Measurements from ENCODE around the gene PIGR. TPM values are rescaled to one million over a fixed set of nuclear protein-coding genes. Genes with fewer than 3 reads are reported as not detected.
A peak's percentile ranks its signal among the peaks of the same experiment; 100 is the strongest.

The PIGR gene
- total and polyA plus RNA-seq, 5 donors from 2014 or later: not detected

DNA sequence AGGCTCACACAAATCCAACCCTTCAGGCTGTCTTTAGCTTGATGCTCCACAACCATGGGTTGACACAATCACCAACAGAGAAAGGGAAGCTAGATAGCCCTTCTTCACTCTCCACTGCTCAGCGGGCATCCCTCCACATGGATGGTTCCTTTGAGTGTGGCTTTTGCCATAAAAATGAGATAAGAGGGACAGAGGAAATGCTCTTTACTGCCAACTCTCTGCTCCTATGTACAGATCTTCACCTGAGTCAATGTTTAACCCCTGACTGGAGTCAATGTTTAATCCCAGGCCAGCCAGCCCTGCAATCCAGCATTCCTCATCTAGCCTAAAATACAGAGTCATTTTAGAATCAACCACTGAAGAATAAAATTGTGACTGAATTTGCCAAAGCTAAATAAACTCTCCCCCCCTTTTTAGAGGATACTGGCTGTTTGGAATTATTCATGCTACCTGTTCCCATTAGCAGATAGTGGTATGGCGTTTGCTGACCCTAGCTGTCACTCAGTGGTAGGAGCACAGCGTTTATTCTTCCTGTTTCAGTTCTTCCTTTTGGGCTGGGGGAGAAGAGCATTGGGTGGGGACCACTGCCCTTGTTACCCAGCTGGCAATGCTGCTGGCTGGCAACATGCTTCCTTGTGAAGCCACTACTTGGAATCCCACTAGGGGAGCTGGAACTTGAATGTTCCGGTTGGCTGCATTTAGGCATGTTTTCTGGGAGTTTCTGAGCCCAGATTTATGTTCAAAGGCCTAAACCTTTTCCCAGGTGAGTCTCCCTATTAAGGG, 5.2 kb upstream of the PIGR start:
- Histone ChIP-seq H3K4me3 (ENCODE audit: low read depth, low read length) (no peak overlapping the region), H3K9me3 (ENCODE audit: control insufficient read depth in 2 of 2, low read length in 2 of 2) (no peaks in the 10 kb centered on the region), H3K4me1 (ENCODE audit: control insufficient read depth, insufficient read depth, low read length, poor library complexity, severe bottlenecking) (no peaks in the 10 kb centered on the region), H3K27me3 (ENCODE audit: control insufficient read depth, insufficient read depth, low read length) (no peaks in the 10 kb centered on the region), H3K36me3 (ENCODE audit: control insufficient read depth, insufficient read depth, low read length) (no peaks in the 10 kb centered on the region), H3K27ac (ENCODE audit: insufficient read depth, low read length, poor library complexity, severe bottlenecking) (no peak overlapping the region)
- Mint-ChIP-seq H3K4me1 (no peaks in the 10 kb centered on the region), H3K27me3 (no peaks in the 10 kb centered on the region), H3K27ac (no peak overlapping the region), H3K4me3 (no peak overlapping the region), H3K36me3 (peaks cover 4% of the 10 kb centered on the region), H3K9me3 (peaks cover 0 to 4% (median 0%) of the 10 kb centered on the region in 7 donors)
- ATAC-seq (ENCODE audit: low read depth in 2 of 2) (no peak), DNase-seq (no peak)

DNA sequence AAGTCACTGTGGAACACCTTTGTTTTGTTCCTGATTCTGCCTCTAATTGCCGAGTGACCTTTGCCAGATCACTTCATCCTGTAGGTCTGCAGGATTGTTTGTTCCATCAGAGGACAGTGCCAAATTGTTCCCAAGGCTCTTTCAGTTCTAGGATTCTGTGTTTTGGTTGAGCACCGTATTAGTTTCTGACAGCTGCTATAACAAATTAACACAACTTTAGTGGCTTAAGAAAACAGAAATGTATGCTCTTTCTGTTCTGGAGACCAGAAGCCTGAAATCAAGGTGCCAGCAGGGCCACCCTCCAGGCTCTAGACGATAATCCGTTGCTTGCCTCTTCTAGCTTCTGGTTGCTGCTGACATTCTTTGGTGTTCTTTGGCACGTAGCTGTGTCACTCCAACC, 3.4 kb upstream of the PIGR start:
- H3K27me3 Mint-ChIP-seq: peaks cover 6% of the 10 kb centered on the region
- no peak overlapping the region for H3K4me3 Mint-ChIP-seq
- peaks cover 0 to 2% (median 0%) of the 10 kb centered on the region in 4 donors for H3K4me1 Mint-ChIP-seq
- Histone ChIP-seq H3K27me3 (ENCODE audit: control insufficient read depth, insufficient read depth, low read length) (peaks cover 2% of the 10 kb centered on the region), H3K27ac (ENCODE audit: insufficient read depth, low read length, poor library complexity, severe bottlenecking) (no peak overlapping the region), H3K4me1 (ENCODE audit: control insufficient read depth, insufficient read depth, low read length, poor library complexity, severe bottlenecking) (no peaks in the 10 kb centered on the region), H3K9me3 (ENCODE audit: control insufficient read depth in 2 of 2, low read length in 2 of 2) (no peaks in the 10 kb centered on the region), H3K4me3 (ENCODE audit: low read depth, low read length) (no peak overlapping the region), H3K36me3 (ENCODE audit: control insufficient read depth, insufficient read depth, low read length) (no peaks in the 10 kb centered on the region)
- DNase-seq (no peak), ATAC-seq (ENCODE audit: low read depth in 2 of 2) (no peak)
- peaks cover 4% of the 10 kb centered on the region for H3K36me3 Mint-ChIP-seq
- peaks cover 0 to 4% (median 0%) of the 10 kb centered on the region in 7 donors for H3K9me3 Mint-ChIP-seq
- H3K27ac Mint-ChIP-seq: no peak overlapping the region

DNA sequence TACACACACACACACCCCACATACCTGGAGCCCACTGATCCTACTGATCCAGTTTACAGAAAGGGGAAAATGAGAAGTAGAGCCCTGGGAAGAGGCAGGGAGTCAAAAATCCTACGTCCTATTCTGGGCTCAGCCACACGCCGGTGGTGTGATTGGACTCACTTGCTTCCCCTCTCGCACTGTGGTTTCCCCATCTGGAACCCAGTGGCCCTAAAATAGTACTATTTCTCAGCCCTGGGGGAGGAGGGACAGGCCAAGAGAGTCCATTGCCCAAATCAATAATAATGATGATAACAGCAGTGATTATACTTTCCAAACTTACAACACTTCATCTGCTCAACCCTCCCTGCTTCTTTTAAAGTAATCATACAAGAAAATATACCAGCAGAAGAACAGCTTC, 2.9 kb upstream of the PIGR start:
- Histone ChIP-seq H3K27ac (ENCODE audit: insufficient read depth, low read length, poor library complexity, severe bottlenecking) (no peak overlapping the region), H3K9me3 (ENCODE audit: control insufficient read depth in 2 of 2, low read length in 2 of 2) (no peaks in the 10 kb centered on the region), H3K27me3 (ENCODE audit: control insufficient read depth, insufficient read depth, low read length) (peaks cover 2% of the 10 kb centered on the region), H3K4me3 (ENCODE audit: low read depth, low read length) (no peak overlapping the region), H3K36me3 (ENCODE audit: control insufficient read depth, insufficient read depth, low read length) (no peaks in the 10 kb centered on the region), H3K4me1 (ENCODE audit: control insufficient read depth, insufficient read depth, low read length, poor library complexity, severe bottlenecking) (no peaks in the 10 kb centered on the region)
- H3K4me3 Mint-ChIP-seq: no peak overlapping the region
- peaks cover 11% of the 10 kb centered on the region for H3K27me3 Mint-ChIP-seq
- H3K36me3 Mint-ChIP-seq: peaks cover 4% of the 10 kb centered on the region
- peaks cover 0 to 2% (median 0%) of the 10 kb centered on the region in 4 donors for H3K4me1 Mint-ChIP-seq
- no peak overlapping the region for H3K27ac Mint-ChIP-seq
- H3K9me3 Mint-ChIP-seq: peaks cover 0 to 4% (median 0%) of the 10 kb centered on the region in 7 donors
- ATAC-seq (ENCODE audit: low read depth in 2 of 2) (no peak), DNase-seq (no peak)

DNA sequence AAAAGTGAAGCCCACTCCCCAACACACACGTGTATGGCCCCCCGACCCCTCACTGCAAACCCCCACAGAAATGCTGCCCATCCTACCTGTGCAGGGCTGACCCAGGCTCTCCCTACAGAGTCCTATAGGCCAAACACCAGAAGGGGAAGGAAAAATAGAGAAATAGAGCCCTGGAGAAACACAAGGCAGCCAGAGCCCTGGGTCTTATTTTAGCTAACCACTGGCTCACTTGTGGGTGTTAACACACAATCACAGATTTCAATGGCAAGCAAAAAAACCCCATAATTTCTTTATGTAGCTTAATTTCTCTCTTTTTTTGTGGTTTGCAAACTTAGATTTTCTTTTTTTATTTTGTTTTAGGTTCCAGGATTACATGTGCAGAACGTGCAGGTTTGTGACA, 989 bp upstream of the PIGR start:
- Mint-ChIP-seq H3K4me3 (no peak overlapping the region), H3K9me3 (peaks cover 0 to 4% (median 0%) of the 10 kb centered on the region in 7 donors), H3K27me3 (peaks cover 19% of the 10 kb centered on the region), H3K36me3 (peaks cover 4% of the 10 kb centered on the region), H3K4me1 (peaks cover 0 to 2% (median 0%) of the 10 kb centered on the region in 4 donors), H3K27ac (no peak overlapping the region)
- Histone ChIP-seq H3K9me3 (ENCODE audit: control insufficient read depth in 2 of 2, low read length in 2 of 2) (no peaks in the 10 kb centered on the region), H3K36me3 (ENCODE audit: control insufficient read depth, insufficient read depth, low read length) (no peaks in the 10 kb centered on the region), H3K27ac (ENCODE audit: insufficient read depth, low read length, poor library complexity, severe bottlenecking) (no peak overlapping the region), H3K4me1 (ENCODE audit: control insufficient read depth, insufficient read depth, low read length, poor library complexity, severe bottlenecking) (no peaks in the 10 kb centered on the region), H3K27me3 (ENCODE audit: control insufficient read depth, insufficient read depth, low read length) (peaks cover 4% of the 10 kb centered on the region), H3K4me3 (ENCODE audit: low read depth, low read length) (no peak overlapping the region)
- no peak for ATAC-seq (ENCODE audit: low read depth in 2 of 2)
- DNase-seq: no peak

DNA sequence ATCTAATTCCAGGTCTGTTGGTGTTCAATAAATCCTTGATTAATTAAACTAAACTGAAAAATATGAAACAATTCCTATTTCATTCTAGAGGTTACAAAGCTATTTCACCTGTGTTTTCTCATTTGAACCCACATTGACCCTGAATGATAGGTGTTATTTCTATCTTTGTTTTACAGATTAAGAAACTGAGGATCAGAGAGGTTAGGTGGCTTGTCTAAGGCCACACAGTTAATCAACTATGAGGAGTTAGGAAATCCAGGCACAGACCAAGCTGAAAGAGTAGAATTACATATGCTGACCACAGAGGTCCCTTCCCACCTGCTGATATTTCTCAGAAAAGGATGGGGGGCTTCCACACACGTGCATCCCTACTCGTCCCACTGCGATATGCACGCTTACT, 487 bp downstream of the PIGR start:
- DNase-seq (no peak), ATAC-seq (ENCODE audit: low read depth in 2 of 2) (no peak)
- no peak overlapping the region for H3K27ac ChIP-seq (ENCODE audit: insufficient read depth, low read length, poor library complexity, severe bottlenecking)
- Mint-ChIP-seq H3K27me3 (peaks cover 19% of the 10 kb centered on the region), H3K36me3 (peaks cover 4% of the 10 kb centered on the region), H3K9me3 (peaks cover 0 to 3% (median 0%) of the 10 kb centered on the region in 7 donors), H3K4me1 (peaks cover 0 to 2% (median 0%) of the 10 kb centered on the region in 4 donors), H3K4me3 (no peak overlapping the region), H3K27ac (no peak overlapping the region)
- peaks cover 4% of the 10 kb centered on the region for H3K27me3 ChIP-seq (ENCODE audit: control insufficient read depth, insufficient read depth, low read length)
- H3K36me3 ChIP-seq (ENCODE audit: control insufficient read depth, insufficient read depth, low read length): no peaks in the 10 kb centered on the region
- no peak overlapping the region for H3K4me3 ChIP-seq (ENCODE audit: low read depth, low read length)
- H3K4me1 ChIP-seq (ENCODE audit: control insufficient read depth, insufficient read depth, low read length, poor library complexity, severe bottlenecking): no peaks in the 10 kb centered on the region
- no peaks in the 10 kb centered on the region for H3K9me3 ChIP-seq (ENCODE audit: control insufficient read depth in 2 of 2, low read length in 2 of 2)

DNA sequence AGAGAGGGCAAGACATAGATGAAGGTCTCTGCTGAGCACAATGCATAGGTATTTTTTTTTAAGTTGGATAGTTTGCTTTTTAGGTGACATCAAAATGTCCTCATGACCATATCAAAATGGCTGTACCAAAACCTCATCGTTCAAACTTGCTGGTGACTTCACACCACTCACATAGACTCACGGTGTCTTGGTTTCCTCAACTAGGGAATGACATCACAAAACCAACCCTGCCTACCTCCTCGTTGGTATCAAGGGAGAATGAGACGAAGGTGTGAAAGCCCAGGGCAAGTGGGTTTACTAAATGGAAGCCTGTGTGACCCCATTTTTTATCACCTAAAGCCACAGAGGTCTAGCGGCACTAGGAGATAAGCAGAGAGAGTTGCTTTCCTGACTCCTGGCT, 1.6 kb downstream of the PIGR start:
- Mint-ChIP-seq H3K27me3 (peaks cover 19% of the 10 kb centered on the region), H3K4me3 (no peak overlapping the region), H3K36me3 (no peaks in the 10 kb centered on the region), H3K9me3 (peaks cover 0 to 2% (median 0%) of the 10 kb centered on the region in 7 donors), H3K4me1 (peaks cover 0 to 2% (median 0%) of the 10 kb centered on the region in 4 donors), H3K27ac (no peak overlapping the region)
- no peaks in the 10 kb centered on the region for H3K9me3 ChIP-seq (ENCODE audit: control insufficient read depth in 2 of 2, low read length in 2 of 2)
- no peak overlapping the region for H3K27ac ChIP-seq (ENCODE audit: insufficient read depth, low read length, poor library complexity, severe bottlenecking)
- no peak overlapping the region for H3K4me3 ChIP-seq (ENCODE audit: low read depth, low read length)
- ATAC-seq (ENCODE audit: low read depth in 2 of 2): no peak
- DNase-seq: no peak
- H3K36me3 ChIP-seq (ENCODE audit: control insufficient read depth, insufficient read depth, low read length): no peaks in the 10 kb centered on the region
- no peaks in the 10 kb centered on the region for H3K4me1 ChIP-seq (ENCODE audit: control insufficient read depth, insufficient read depth, low read length, poor library complexity, severe bottlenecking)
- H3K27me3 ChIP-seq (ENCODE audit: control insufficient read depth, insufficient read depth, low read length): peaks cover 4% of the 10 kb centered on the region

DNA sequence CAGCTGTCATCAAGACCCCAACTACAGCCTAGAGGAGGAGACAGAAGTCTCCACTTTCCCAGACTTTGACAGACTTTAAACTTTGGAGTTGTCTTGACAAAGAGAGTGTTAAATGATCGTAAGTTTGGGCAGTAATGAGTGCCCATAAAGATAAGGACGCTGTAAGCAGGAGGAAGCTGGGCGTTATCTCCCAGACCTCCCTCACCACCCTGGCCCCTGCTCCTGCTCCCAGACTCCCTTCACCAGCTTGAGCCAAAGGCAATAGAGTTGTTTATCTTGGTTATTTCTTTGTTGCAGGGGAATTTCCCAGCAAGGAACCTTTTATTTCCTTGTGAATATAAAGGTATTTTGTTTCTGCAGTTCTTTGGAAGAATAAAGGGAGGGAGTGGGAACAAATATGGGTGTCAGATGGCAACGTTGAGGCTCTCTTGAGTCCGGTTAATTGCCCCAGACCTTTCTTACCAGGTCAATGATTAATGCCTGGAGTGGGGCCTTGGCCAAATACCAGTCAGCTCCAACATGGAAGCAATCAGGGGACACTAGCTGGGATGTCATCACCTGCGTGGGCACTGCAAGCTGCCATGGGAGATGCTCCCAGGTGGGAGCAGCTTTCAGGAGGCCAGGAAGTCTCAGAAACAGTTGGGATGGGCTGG, 4.4 kb downstream of the PIGR start:
- ATAC-seq (ENCODE audit: low read depth in 2 of 2) (no peak), DNase-seq (no peak)
- no peaks in the 10 kb centered on the region for H3K36me3 ChIP-seq (ENCODE audit: control insufficient read depth, insufficient read depth, low read length)
- no peaks in the 10 kb centered on the region for H3K9me3 ChIP-seq (ENCODE audit: control insufficient read depth in 2 of 2, low read length in 2 of 2)
- H3K4me1 ChIP-seq (ENCODE audit: control insufficient read depth, insufficient read depth, low read length, poor library complexity, severe bottlenecking): no peaks in the 10 kb centered on the region
- no peaks in the 10 kb centered on the region for H3K36me3 Mint-ChIP-seq
- H3K4me3 ChIP-seq (ENCODE audit: low read depth, low read length): no peak overlapping the region
- peaks cover 4% of the 10 kb centered on the region for H3K27me3 ChIP-seq (ENCODE audit: control insufficient read depth, insufficient read depth, low read length)
- H3K27ac ChIP-seq (ENCODE audit: insufficient read depth, low read length, poor library complexity, severe bottlenecking): no peak overlapping the region
- peaks cover 0 to 2% (median 0%) of the 10 kb centered on the region in 7 donors for H3K9me3 Mint-ChIP-seq
- no peak overlapping the region for H3K4me3 Mint-ChIP-seq
- H3K27me3 Mint-ChIP-seq: peaks cover 19% of the 10 kb centered on the region
- peaks cover 0 to 2% (median 0%) of the 10 kb centered on the region in 4 donors for H3K4me1 Mint-ChIP-seq
- H3K27ac Mint-ChIP-seq: peak overlapping the region in 1 of 3 donors; percentile 36
